ENCODE results near the gene SUMF2.

Gene SUMF2

GRCh38 chr7:56051053-56051338 lies 13.1 kb upstream of the SUMF2 start (continued):
- TF ChIP-seq REST (tag by site-specific recombination; IDR thresholded peaks at IDR 0.05): no peak
- TF ChIP-seq ZNF777 (tag by site-specific recombination; IDR thresholded peaks at IDR 0.05; ENCODE audit: borderline replicate concordance): no peak
- TF ChIP-seq ZNF654 (tag by site-specific recombination; IDR thresholded peaks at IDR 0.05; ENCODE audit: low read depth): no peak

- H3K36me3 ChIP-seq (ENCODE audit: control insufficient read depth in 2 of 2, insufficient read depth in 1 of 2, low read length in 2 of 2): peaks cover 31 to 41% of the 10 kb centered on the region in 2 experiments
- H3K4me1 ChIP-seq (ENCODE audit: control insufficient read depth, insufficient read depth, low read length): peaks cover 15% of the 10 kb centered on the region
- no peaks in the 10 kb centered on the region for H3K9me3 ChIP-seq (ENCODE audit: control insufficient read depth, insufficient read depth, low read depth, low read length)
- peak within 1 kb of the TSS; percentile 94 for H3K27ac ChIP-seq (ENCODE audit: extremely low read depth, low read depth, low read length)
- ChIA-PET POLR2A (interaction anchor here (0.5 to 2.5 kb wide), 28 partner anchors 8 to 1293 kb away, joined by 3 to 78 read pairs (median 5); partner anchors contain the start of genes CHCHD2, NIPSNAP2, SEC61G and SUMF2), CTCF (interaction anchor here (0.7 to 1.6 kb wide), 5 partner anchors 23 to 410 kb away, joined by 3 to 6 read pairs (median 3); no protein-coding TSS in a partner anchor)
- H3K4me3 ChIP-seq (ENCODE audit: low read depth, low read length): peak within 1 kb of the TSS; percentile 91
- no peak for TF ChIP-seq ZNF214 (tag by site-specific recombination; IDR thresholded peaks at IDR 0.05; ENCODE audit: borderline replicate concordance)
- TF ChIP-seq ZNF114 (tag by site-specific recombination; IDR thresholded peaks at IDR 0.05): no peak
- TF ChIP-seq YY1 (tag by site-specific recombination; IDR thresholded peaks at IDR 0.05): peak; percentile 67
- TF ChIP-seq KLF1 (tag by site-specific recombination; IDR thresholded peaks at IDR 0.05): 0 out of 2 replicates have a peak, but pooled peaks have one; percentile 24
- TF ChIP-seq ZEB2 (tag by site-specific recombination; IDR thresholded peaks at IDR 0.05): peak; percentile 78
- 0 out of 2 replicates have a peak, but pooled peaks have one; percentile 18 for TF ChIP-seq KLF16 (tag by site-specific recombination; IDR thresholded peaks at IDR 0.05)
- no peak for TF ChIP-seq ZNF175 (tag by site-specific recombination; IDR thresholded peaks at IDR 0.05)
- TF ChIP-seq ZNF26 (tag by site-specific recombination; IDR thresholded peaks at IDR 0.05): no peak
- peak; percentile 50 for TF ChIP-seq PRDM10 (tag by site-specific recombination; IDR thresholded peaks at IDR 0.05)
- peak; percentile 79 for TF ChIP-seq ZXDB (tag by site-specific recombination; IDR thresholded peaks at IDR 0.05)
- TF ChIP-seq ZNF335 (tag by site-specific recombination; conservative IDR thresholded peaks at IDR 0.05): peak; percentile 71
- TF ChIP-seq ZFP69B (tag by site-specific recombination; IDR thresholded peaks at IDR 0.05): peak; percentile 47; the same call in 1 of the 2 replicates
- peak; percentile 87 for TF ChIP-seq SP3 (tag by site-specific recombination; IDR thresholded peaks at IDR 0.05)
- TF ChIP-seq ELK4 (IDR thresholded peaks at IDR 0.05; ENCODE audit: borderline replicate concordance, low read depth, low read length): peak; percentile 33; the same call in 1 of the 2 replicates
- peak; percentile 87 for TF ChIP-seq ZNF629 (tag by site-specific recombination; IDR thresholded peaks at IDR 0.05)
- peak; percentile 94 for TF ChIP-seq GLI4 (tag by site-specific recombination; IDR thresholded peaks at IDR 0.05)
- no peak for TF ChIP-seq ZSCAN23 (tag by site-specific recombination; IDR thresholded peaks at IDR 0.05)
Observed at GRCh38 chr7:56051339-56052191, 12.5 kb upstream of the SUMF2 start, which contains the start of the genes CCT6A and PSPH. Gene CCT6A, plus strand, starts transcription at chr7:56051765. Its CDS starts 84 bp downstream, at chr7:56051849. Gene PSPH, minus strand, starts transcription at chr7:56051444. Its CDS starts 30,232 bp downstream, at chr7:56021212.

All from HEK293 (cell line).